G401.6 (cell line): ENCODE measurements around the gene PSMD2.
A peak's percentile ranks its signal among the peaks of the same experiment; 100 is the strongest.

Source experiments
- FAIRE-seq: peaks from 2 replicates; lab custom pipeline; 2012; peaks lifted over from hg19 to GRCh38; lab: Jason Lieb, UNC

PSMD2 gene

DNA sequence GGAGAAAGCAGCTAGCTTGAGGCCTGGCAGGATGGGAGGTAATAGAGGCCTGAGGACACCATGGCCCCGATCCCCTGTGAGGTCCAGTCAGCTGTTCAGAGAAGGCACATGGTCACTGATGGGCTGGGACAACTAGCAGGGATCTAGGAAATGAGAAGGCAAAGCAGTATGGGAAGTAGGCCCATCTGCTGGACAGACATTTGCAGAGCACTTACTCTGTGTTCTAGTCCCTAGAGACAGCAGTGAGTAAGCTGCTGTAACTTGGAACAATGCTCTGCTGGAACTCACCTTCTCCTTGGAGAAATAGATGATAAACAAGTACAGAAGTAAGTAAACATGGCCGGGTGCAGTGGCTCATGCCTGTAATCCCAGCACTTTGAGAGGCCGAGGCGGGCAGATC lies 16.1 kb upstream of the PSMD2 start:
- FAIRE-seq, result no peak

DNA sequence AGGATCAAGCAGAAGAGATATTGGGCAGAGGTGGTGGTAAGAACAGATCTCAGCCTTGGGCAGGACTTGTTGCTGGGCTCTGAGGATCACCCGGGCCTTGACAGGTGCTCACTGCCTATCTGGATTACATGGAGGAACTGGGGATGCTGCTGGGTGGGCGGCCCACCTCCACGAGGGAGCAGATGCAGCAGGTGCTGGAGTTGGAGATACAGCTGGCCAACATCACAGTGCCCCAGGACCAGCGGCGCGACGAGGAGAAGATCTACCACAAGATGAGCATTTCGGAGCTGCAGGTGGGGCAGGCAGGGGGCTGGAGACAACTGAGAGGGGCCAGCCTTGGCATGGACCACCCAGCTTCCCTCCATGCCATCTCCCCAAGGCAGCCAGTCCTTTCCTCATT lies 15.4 kb upstream of the PSMD2 start:
- FAIRE-seq, result no peak

DNA sequence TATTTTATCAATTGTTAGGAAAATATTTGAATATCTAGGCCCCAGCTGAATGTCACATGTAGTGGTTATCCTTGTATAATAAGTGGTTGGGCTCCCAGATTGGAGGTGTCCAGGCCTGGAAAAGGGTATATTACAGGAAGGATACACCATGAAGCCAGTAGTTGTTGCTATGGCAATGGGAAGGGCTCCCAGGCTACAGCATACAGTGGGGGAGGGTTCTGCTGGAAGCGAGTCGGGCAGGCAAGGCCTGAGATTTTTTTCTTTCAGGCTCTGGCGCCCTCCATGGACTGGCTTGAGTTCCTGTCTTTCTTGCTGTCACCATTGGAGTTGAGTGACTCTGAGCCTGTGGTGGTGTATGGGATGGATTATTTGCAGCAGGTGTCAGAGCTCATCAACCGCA lies 14.3 kb upstream of the PSMD2 start:
- peak; percentile 31 for FAIRE-seq

GRCh38 chr3:184289426-184289938 lies 9.6 kb upstream of the PSMD2 start:
- FAIRE-seq, result no peak

DNA sequence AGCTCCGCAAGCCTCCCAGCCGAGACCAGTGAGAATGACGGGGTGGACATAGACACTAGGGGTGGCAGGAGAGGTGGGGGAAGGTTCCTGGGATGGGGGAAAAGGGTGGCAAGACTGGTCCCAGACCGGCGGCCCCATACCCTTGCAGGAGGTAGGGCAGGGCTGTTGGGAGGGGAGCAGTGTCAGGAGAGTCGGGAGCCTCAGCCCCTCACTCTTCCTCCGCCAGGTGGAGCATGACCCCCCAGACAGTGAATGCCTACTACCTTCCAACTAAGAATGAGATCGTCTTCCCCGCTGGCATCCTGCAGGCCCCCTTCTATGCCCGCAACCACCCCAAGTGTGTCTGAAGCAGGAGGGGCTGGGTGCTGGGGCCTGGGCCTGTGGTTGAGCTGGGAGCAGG lies 8.7 kb upstream of the PSMD2 start:
- FAIRE-seq, result no peak

DNA sequence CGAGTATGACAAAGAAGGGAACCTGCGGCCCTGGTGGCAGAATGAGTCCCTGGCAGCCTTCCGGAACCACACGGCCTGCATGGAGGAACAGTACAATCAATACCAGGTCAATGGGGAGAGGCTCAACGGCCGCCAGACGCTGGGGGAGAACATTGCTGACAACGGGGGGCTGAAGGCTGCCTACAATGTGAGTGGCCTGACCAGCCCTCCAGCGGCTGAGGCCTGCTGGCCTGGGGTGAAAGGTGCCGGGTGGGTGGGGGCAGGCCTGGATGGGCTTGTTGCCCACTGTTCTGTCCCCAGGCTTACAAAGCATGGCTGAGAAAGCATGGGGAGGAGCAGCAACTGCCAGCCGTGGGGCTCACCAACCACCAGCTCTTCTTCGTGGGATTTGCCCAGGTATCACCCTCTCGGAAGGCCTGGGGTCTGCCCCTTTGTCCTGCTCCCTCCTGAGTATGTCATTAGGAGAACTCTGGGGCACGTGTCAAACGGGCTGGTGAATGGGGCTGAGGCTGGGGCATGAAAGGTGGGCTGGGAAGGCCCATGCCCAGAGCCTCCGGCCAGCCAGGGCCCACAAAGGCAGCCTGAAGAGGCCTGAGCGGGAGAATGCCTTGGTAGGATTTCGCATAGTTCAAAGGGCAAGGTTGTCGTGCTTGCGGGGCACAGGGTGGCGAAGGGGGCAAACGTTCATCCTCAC lies 7.8 kb upstream of the PSMD2 start:
- no peak for FAIRE-seq

GRCh38 chr3:184291738-184292445 lies 7.1 kb upstream of the PSMD2 start:
- FAIRE-seq, result no peak

DNA sequence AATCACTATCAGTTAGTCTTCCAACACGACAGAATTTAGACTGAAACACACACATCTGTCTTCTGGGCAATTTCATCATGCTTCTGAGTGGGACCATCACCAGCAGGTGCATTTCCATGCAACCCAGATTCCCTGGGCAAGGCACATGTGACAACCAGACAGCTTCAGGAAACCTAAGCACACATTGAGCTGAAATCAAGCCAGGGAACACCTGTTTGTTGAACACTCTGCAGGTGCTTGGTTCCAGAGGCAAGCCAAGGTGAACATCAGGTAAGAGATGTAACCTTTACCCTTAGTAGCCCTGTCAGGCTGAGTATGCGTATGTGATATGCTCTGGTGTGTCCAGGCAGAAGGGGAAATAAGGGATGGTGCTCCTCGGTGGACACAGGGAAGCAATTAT lies 3.3 kb upstream of the PSMD2 start:
- no peak for FAIRE-seq

DNA sequence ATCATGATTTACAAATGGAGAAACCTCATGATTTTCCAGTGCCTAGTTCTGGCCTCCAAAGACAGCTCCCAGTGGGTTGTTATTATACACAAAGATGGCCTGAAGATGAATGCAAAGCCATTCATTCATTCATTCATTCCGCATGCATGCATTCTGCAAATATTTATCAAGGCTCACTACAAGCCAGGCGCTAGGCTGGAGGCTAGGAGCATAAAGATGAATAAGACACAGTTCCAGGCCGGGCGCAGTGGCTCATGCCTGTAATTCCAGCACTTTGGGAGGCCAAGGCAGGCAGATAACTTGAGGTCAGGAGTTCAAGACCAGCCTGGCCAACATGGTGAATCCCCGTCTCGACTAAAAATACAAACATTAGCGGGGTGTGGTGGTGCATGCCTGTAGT lies 2.4 kb upstream of the PSMD2 start:
- FAIRE-seq, result no peak

GRCh38 chr3:184299488-184300377 lies 692 bp downstream of the PSMD2 start:
- no peak for FAIRE-seq

DNA sequence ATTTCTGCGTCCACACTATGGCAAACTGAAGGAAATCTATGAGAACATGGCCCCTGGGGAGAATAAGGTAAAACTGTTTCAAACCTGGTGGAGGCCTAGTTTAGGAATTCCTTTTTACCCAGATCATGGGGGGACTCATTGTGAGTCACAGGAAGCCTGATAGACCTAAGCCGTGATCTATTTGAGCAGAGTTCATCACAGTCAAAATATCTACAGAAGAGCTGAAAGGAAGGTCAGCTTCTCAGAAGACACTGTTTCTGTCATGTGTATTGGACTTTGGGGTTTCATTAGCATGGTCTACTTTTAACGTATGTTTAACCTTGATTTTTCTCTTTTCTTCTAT lies 1.3 kb downstream of the PSMD2 start:
- FAIRE-seq, result no peak

GRCh38 chr3:184305577-184305976 lies 6.5 kb downstream of the PSMD2 start:
- no peak for FAIRE-seq

DNA sequence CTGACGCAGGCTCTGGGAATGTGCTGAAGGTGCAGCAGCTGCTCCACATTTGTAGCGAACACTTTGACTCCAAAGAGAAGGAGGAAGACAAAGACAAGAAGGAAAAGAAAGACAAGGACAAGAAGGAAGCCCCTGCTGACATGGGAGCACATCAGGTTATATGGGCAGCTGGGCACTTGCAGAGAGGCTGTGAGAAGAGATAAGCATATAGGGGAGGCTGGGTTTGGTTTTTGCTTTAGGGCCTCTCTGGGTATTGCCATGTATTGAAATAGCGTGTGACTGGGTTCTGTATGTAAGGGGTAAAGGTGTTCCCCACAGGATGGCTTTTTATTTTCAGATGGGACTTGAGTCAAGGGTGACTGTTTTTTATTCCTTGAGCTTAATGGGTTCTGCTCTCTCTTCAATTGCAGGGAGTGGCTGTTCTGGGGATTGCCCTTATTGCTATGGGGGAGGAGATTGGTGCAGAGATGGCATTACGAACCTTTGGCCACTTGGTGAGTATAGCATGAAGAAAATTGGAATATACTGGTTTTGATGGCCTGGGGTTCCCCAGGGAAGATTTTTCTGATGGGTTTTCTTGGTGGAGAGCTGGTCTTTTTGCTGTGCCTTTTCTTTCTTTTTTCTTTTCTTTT lies 7.4 kb downstream of the PSMD2 start:
- FAIRE-seq, result no peak

DNA sequence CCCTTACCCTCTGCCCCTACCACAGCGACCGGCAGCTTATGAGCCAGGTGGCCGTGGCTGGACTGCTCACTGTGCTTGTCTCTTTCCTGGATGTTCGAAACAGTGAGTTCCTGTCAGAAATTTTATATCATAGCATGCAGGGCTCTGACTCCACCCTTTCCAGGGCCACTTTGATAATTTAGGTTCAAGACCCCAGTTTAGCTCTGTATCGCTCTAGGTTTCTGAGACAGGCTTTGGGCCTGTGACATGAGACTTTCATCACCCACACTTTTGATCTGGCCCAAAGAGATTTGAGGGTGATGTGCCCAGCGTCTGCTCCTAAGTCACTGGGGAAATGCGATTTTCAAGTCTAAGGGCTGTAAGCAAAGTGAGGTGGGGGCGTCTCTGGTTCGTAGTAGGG lies 8.9 kb downstream of the PSMD2 start:
- no peak for FAIRE-seq

- FAIRE-seq, result no peak
Measured at GRCh38 chr3:184308744-184309143, 9.7 kb downstream of the PSMD2 start.

DNA sequence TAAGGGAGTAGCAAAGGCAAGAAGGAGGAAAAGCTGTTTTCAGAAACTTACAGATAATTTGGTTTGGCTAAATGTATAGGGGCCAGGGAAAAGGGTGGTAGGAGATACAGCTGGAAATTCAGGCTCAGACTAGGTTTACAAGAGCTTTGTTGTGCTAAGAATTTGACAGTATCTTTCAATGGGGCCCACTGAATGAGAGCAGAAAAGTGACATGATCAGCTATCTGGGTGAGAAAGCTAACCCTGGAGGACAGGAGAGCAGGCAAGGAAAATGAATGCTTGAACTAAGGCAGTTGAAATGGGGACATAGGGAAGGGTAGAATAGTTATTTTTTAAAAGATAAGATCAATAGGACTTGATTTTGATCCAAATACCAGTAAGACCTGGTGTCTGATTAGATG lies 12.6 kb downstream of the PSMD2 start:
- FAIRE-seq, result no peak

DNA sequence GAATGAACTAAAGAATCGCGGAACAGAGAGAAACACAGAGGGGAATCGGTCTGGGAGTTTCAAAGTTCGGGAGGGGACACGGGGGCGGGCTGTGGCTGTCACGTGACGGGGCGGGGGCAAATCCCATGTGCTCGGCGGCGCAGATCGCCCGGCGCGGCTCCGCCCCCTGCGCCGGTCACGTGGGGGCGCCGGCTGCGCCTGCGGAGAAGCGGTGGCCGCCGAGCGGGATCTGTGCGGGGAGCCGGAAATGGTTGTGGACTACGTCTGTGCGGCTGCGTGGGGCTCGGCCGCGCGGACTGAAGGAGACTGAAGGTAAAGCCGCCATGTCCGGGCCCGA lies 15.3 kb downstream of the PSMD2 start, which contains the start of gene EIF4G1:
Gene EIF4G1 (plus strand): TSS at position 244 of the 337 bp plus-strand sequence. CDS start 1,191 bp downstream, outside the sequence.
- no peak for FAIRE-seq

GRCh38 chr3:184314700-184315542 lies 15.9 kb downstream of the PSMD2 start:
- no peak for FAIRE-seq

- FAIRE-seq, result no peak
Measured at GRCh38 chr3:184315543-184315867, 16.5 kb downstream of the PSMD2 start.

DNA sequence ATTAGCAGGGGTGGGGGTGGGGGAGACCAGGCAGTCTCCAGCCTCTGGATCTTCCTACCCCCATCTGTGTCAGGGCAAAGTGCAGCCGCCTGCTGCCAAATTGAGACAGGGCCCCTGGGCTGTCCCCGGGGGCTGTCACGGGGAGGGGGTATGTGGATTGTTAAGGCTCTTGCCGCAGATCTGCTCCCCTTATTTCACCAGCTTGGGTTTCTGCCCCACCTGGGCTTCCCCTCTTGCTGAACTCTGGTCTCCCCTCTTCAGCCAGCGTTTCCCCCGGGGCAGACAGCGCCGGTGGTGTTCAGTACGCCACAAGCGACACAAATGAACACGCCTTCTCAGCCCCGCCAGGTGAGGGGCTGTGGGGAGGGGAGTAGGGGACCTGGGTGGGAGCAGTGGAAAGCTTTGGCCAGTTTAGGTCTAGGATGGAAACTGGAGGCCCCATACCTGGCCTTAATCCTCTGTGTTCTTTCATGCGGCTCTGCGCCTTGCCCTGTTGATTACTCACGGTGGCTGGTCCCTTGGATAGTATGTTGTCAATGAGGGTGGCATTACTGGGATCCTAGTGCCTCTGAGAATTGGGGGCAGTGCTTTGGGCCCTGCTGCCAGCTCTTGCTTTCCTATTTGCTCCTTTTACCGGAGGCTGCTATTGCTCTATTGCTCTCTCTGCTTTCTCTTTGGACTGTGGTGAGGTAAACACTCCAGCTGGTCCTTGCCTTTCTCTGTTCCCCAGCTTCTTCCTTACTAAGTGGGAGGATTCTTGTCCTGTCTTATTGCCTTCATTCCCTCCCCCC lies 17.0 kb downstream of the PSMD2 start:
- no peak for FAIRE-seq

GRCh38 chr3:184316792-184317191 lies 17.8 kb downstream of the PSMD2 start:
- FAIRE-seq, result no peak
